ENCODE results near the gene DKC1. TPM values are rescaled to one million over a fixed set of nuclear protein-coding genes. Genes with fewer than 3 reads are reported as not detected.

DKC1 gene
- total and polyA plus RNA-seq, 2 of the 13 experiments (the other 11 are each of a cell fraction or from before 2014, with no cell fraction given): 61.6 to 102 TPM

DNA sequence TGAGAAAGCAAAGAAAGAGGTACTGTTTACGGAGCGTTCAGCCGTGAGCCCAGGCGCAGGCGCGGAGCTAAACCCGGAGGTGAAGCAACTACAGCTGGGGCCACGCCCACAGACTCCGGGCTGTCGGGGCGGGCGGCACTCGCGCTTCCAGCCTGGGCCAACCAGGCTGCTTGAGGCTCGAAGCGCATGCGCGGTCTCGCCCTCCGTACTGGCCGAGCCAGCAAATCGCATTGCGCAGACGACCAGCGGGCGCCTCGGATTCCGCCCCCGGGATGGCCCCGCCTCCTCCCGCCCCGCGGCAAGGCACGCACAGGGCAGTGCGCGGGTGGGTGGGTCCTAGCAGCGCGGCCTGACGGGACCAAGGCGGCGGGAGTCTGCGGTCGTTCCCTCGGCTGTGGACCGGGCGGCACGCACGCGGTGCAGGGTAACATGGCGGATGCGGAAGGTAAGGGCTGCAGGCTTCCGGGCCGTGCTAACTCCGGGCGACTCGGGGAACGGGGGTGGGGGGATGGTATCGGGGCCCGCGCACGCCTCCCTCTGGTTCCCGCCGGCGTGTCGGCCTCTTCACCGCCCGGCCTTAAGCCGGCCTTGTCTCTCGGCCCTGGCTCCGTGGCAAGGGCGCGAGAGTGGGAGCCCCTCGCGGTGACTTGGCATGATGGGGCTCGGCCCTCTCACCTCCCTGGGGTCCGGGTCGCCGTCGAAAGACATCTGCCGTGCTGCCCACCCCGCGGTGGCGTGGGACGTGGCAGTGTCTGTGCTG is at the start of gene DKC1 (continued):
- TF ChIP-seq ETS1 (CRISPR knock-in tag; IDR thresholded peaks at IDR 0.05) (no peak), HMG20A (CRISPR knock-in tag; IDR thresholded peaks at IDR 0.05; ENCODE audit: borderline replicate concordance) (no peak), GLI4 (CRISPR knock-in tag; IDR thresholded peaks at IDR 0.05; ENCODE audit: borderline replicate concordance) (no peak), NR2F6 (IDR thresholded peaks at IDR 0.05) (no peak), NR2F6 (CRISPR knock-in tag; IDR thresholded peaks at IDR 0.05) (no peak), NFIC (IDR thresholded peaks at IDR 0.05; ENCODE audit: low read length) (no peak), TBX3 (IDR thresholded peaks at IDR 0.05; ENCODE audit: borderline replicate concordance) (no peak), ZHX1 (CRISPR knock-in tag; IDR thresholded peaks at IDR 0.05; ENCODE audit: low read depth) (0 out of 2 replicates have a peak, but pooled peaks have one; percentile 54), KDM6A (CRISPR knock-in tag; IDR thresholded peaks at IDR 0.05; ENCODE audit: low read depth) (no peak), TBP (CRISPR knock-in tag; IDR thresholded peaks at IDR 0.05) (no peak), RFXAP (CRISPR knock-in tag; IDR thresholded peaks at IDR 0.05; ENCODE audit: borderline replicate concordance) (peak; percentile 52; the same call in 1 of the 2 replicates), ZNF432 (CRISPR knock-in tag; IDR thresholded peaks at IDR 0.05; ENCODE audit: borderline replicate concordance) (no peak), ZFP41 (CRISPR knock-in tag; IDR thresholded peaks at IDR 0.05; ENCODE audit: borderline replicate concordance) (no peak), ARID2 (CRISPR knock-in tag; IDR thresholded peaks at IDR 0.05; ENCODE audit: borderline replicate concordance) (no peak), TAF1 (CRISPR knock-in tag; IDR thresholded peaks at IDR 0.05) (peak; percentile 63; the same call in 1 of the 2 replicates), ARNT (IDR thresholded peaks at IDR 0.05) (no peak), NFKB2 (CRISPR knock-in tag; IDR thresholded peaks at IDR 0.05; ENCODE audit: borderline replicate concordance) (peak; percentile 21; the same call in 1 of the 2 replicates), CENPX (CRISPR knock-in tag; IDR thresholded peaks at IDR 0.05) (no peak), RXRA (CRISPR knock-in tag; IDR thresholded peaks at IDR 0.05) (peak; percentile 40; the same call in 1 of the 2 replicates), SKIL (CRISPR knock-in tag; IDR thresholded peaks at IDR 0.05; ENCODE audit: borderline replicate concordance) (peak; percentile 10; the same call in 1 of the 2 replicates), MAFK (conservative IDR thresholded peaks at IDR 0.05 in 1 of 2, IDR thresholded peaks at IDR 0.05 in 1 of 2; ENCODE audit: low read length in 2 of 2) (no peak), ZMYM2 (CRISPR knock-in tag; IDR thresholded peaks at IDR 0.05) (no peak), RNF2 (conservative IDR thresholded peaks at IDR 0.05; ENCODE audit: low read depth) (no peak), ZNF180 (CRISPR knock-in tag; IDR thresholded peaks at IDR 0.05; ENCODE audit: borderline replicate concordance, low read depth) (no peak)
- TF ChIP-seq, protein P1, sequence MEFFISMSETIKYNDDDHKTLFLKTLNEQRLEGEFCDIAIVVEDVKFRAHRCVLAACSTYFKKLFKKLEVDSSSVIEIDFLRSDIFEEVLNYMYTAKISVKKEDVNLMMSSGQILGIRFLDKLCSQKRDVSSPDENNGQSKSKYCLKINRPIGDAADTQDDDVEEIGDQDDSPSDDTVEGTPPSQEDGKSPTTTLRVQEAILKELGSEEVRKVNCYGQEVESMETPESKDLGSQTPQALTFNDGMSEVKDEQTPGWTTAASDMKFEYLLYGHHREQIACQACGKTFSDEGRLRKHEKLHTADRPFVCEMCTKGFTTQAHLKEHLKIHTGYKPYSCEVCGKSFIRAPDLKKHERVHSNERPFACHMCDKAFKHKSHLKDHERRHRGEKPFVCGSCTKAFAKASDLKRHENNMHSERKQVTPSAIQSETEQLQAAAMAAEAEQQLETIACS (CRISPR knock-in tag; IDR thresholded peaks at IDR 0.05): no peak

All from HepG2 (cell line).